ENCODE data around the gene CRHR1.

CRHR1 gene

DNA sequence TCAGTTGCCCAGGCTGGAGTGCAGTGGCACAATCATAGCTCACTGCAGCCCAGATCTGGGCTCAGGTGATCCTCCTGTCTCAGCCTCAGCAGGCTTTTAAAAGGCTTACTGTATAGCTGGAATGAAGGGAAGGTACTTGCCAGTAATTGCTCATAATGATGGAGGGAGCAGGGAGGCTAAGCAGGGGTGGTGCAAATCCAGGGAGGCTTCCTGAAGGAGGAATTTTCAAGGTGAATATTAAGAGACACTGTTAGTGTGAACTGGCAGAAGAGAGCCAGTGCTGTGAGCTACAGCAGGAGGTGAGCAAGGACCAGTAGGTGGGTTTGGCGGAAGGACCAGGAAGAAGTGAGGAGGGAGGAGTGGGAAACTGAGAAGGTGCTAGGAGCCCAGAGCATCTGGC is 24.7 kb downstream of the CRHR1 start:
- TF ChIP-seq, protein P1, sequence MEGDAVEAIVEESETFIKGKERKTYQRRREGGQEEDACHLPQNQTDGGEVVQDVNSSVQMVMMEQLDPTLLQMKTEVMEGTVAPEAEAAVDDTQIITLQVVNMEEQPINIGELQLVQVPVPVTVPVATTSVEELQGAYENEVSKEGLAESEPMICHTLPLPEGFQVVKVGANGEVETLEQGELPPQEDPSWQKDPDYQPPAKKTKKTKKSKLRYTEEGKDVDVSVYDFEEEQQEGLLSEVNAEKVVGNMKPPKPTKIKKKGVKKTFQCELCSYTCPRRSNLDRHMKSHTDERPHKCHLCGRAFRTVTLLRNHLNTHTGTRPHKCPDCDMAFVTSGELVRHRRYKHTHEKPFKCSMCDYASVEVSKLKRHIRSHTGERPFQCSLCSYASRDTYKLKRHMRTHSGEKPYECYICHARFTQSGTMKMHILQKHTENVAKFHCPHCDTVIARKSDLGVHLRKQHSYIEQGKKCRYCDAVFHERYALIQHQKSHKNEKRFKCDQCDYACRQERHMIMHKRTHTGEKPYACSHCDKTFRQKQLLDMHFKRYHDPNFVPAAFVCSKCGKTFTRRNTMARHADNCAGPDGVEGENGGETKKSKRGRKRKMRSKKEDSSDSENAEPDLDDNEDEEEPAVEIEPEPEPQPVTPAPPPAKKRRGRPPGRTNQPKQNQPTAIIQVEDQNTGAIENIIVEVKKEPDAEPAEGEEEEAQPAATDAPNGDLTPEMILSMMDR (IDR thresholded peaks at IDR 0.05; ENCODE audit: unreplicated experiment in 3 of 3) = no peak
- Mint-ChIP-seq H3K27ac (no peak overlapping the region), H3K4me3 (no peak overlapping the region), H3K4me1 (no peaks in the 10 kb centered on the region), H3K27me3 (ENCODE audit: low read depth) (peaks cover 51% of the 10 kb centered on the region), H3K36me3 (ENCODE audit: low read depth) (no peaks in the 10 kb centered on the region), H3K9me3 (no peaks in the 10 kb centered on the region)

DNA sequence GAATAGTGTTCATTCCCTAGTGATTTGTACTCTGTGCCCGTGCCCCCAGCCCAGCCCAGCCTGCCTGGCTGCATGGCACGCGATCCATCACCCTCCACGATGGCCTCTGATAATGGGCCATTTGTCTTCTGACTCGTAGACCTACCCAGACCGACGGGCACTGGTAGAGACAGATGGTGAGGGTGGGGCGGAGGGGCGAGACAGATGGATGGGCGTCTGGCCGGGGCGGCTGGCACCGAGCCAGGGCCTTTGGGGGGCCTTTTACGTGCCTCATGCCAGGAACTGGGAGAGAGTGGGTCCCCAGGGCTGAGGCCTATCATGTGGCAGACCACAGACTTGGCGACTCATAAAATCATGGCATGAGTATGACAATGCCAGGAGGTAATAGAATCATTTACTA is 25.4 kb downstream of the CRHR1 start:
- TF ChIP-seq, protein P1 (IDR thresholded peaks at IDR 0.05; ENCODE audit: unreplicated experiment in 3 of 3) = no peak
- Mint-ChIP-seq H3K4me3 (no peak overlapping the region), H3K27me3 (ENCODE audit: low read depth) (peaks cover 49% of the 10 kb centered on the region), H3K27ac (no peak overlapping the region), H3K36me3 (ENCODE audit: low read depth) (no peaks in the 10 kb centered on the region), H3K4me1 (no peaks in the 10 kb centered on the region), H3K9me3 (no peaks in the 10 kb centered on the region)

DNA sequence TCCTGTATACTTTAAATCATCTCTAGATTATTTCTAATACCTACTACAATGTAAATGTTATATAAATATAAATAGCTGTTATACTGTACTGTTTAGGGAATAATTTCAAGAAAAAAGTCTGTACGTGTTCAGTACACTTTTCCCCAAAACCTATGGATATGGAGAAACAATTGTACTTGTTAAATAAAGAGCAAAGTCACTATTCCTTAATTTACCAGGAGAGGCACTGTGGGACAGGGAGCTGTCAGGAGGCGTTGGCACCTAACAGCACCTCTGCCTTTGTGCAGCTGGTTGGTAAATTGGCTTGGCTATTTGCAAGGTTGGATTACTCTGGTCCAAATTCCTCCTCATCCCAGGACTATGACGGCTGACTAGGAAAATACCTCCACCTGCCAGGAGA is 28.0 kb downstream of the CRHR1 start:
- TF ChIP-seq, protein P1 (IDR thresholded peaks at IDR 0.05; ENCODE audit: unreplicated experiment in 3 of 3) = peak in 1 of 3 experiments; percentile 8
- Mint-ChIP-seq H3K36me3 (ENCODE audit: low read depth) (no peaks in the 10 kb centered on the region), H3K9me3 (no peaks in the 10 kb centered on the region), H3K27me3 (ENCODE audit: low read depth) (peaks cover 48% of the 10 kb centered on the region), H3K27ac (no peak overlapping the region), H3K4me3 (no peak overlapping the region), H3K4me1 (no peaks in the 10 kb centered on the region)

DNA sequence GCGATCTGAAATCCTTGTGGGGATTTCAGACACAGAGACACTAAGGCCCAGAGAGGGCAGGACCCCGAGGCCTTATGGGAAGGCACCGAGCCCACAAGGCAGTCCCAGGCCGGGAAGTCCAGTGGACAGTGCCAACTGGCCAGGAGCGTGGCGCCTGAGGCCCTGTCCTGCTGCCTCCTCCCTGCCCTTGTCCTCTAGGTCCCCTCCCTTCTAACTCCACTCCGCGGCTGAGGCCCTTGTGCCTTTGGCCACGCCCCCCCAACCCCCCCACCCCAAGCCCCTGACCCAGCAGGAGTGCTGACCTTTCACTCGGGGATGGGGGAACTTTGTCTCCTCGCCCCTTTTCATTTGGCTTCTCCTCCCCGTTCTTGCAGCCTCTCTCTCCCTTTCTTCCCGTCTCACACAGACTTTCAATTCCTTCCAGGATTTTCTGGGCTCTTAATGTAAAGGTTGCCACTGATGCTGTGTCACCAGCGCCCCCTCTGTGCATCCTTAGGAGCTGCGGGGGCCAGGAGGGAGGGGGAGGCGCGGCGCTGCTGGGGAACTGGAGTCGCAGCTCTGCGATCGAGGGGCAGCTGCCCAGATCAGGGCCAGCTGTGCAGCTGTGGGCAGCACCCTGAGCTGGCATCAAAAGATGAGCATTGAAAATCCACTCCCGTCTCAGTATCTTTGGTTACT is 29.1 kb downstream of the CRHR1 start:
- Mint-ChIP-seq H3K9me3 (no peaks in the 10 kb centered on the region), H3K4me1 (no peaks in the 10 kb centered on the region), H3K27ac (no peak overlapping the region), H3K36me3 (ENCODE audit: low read depth) (no peaks in the 10 kb centered on the region), H3K4me3 (no peak overlapping the region), H3K27me3 (ENCODE audit: low read depth) (peaks cover 51% of the 10 kb centered on the region)
- TF ChIP-seq, protein P1 (IDR thresholded peaks at IDR 0.05; ENCODE audit: unreplicated experiment in 3 of 3) = peak; percentile 13 to 40 (median 25)

DNA sequence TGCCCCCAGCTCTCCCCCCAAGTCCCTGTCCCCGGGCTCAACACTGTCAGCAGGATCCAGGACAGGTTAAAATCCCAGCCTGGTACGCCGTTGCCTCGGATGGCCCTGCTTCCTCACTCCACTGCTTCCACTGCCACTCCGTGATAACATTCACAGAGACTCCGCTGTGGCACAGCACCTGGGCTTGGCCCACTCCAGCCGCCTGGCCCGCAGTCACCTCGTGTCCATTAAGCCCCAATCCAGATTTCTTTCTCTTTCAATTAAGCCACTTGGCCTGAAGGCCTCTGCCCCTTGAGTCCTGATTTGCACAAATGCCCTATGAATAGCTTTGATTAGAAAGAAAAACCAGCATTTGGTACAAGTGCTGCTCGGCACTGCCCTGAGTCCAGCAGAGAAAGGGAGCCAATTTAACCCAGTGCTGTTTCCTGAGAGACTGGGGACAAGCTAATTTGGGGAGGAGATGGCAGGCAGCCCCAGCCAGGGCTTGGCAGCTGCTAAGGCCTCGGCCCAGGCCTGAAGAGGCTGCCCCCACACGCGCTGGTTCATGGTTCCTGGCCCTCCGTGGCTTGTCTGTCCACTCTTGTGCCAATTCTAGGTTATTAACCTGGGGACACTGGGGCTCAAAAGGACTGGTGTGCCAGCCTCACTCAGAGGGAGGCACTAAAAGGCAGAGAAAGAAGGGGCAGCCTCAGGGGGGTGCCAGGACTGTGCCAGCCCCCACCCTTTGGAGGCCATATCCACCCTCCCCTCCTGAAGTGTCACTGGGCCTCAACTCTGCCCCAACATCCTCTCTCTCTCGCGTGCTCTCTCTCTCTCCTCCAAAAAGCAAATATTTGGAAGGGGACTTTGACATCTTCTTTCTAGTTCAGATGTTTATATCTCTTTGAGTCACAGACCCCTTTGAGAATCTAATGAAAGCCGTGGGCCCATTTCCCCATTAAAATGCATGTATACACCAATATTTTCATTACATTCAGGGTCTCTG is 30.8 kb downstream of the CRHR1 start:
- Mint-ChIP-seq H3K9me3 (no peaks in the 10 kb centered on the region), H3K36me3 (ENCODE audit: low read depth) (no peaks in the 10 kb centered on the region), H3K4me3 (no peak overlapping the region), H3K27ac (no peak overlapping the region), H3K4me1 (no peaks in the 10 kb centered on the region), H3K27me3 (ENCODE audit: low read depth) (peaks cover 43% of the 10 kb centered on the region)
- TF ChIP-seq, protein P1 (IDR thresholded peaks at IDR 0.05; ENCODE audit: unreplicated experiment in 3 of 3) = no peak

Data from nephron (organoid).